H1 (cell line): Measurements from ENCODE around the gene PSMB3. TPM values are rescaled to one million over a fixed set of nuclear protein-coding genes. Genes with fewer than 3 reads are reported as not detected.

ENCODE experiments used
- CTCF ChIA-PET: fragments of 300-600 bp; sonication (Branson Sonifier 250); formaldehyde crosslinking; loops from one replicate; lab custom pipeline; 2021; ENCODE audit not compliant: partially characterized antibody; lab: Charles Lee
- POLR2A ChIA-PET: fragments of 300-600 bp; sonication (Branson Sonifier 250); formaldehyde crosslinking; loops from one replicate; lab custom pipeline; 2021; ENCODE audit warnings: inconsistent platforms; ENCODE audit not compliant: partially characterized antibody; lab: Charles Lee
- DNase-seq, 2 experiments: peaks; one replicate each; pipeline versions ENCODE4 v3.0.0 to v3.0.0-alpha.2; 2010 to 2022; ENCODE audit warnings: low spot score in 2 of 2, low read depth in 1 of 2, mixed read lengths in 1 of 2
- FAIRE-seq: peaks from 2 replicates; lab custom pipeline; 2011; peaks lifted over from hg19 to GRCh38; lab: Jason Lieb, UNC
- H2AFZ ChIP-seq: 2 replicates; pipeline ENCODE4 v1.8.1; 2012; ENCODE audit warnings: low read length, inconsistent platforms
- H2AK5ac ChIP-seq: 2 replicates; pipeline ENCODE4 v1.6.1; 2013; ENCODE audit warnings: low read depth, low read length
- H2BK120ac ChIP-seq: replicated peaks from 2 replicates; pipeline ENCODE3; 2013; ENCODE audit warnings: low read depth, low read length, inconsistent platforms
- H2BK12ac ChIP-seq: 2 replicates; pipeline ENCODE4 v1.6.1; 2013; ENCODE audit warnings: low read depth, low read length
- H2BK15ac ChIP-seq: 2 replicates; pipeline ENCODE4 v1.6.1; 2013; ENCODE audit warnings: low read length
- H2BK20ac ChIP-seq: 2 replicates; pipeline ENCODE4 v1.6.1; 2013; ENCODE audit warnings: low read length
- H2BK5ac ChIP-seq: 2 replicates; pipeline ENCODE4 v1.6.1; 2013; ENCODE audit warnings: low read depth, low read length
- H3K14ac ChIP-seq: 2 replicates; pipeline ENCODE4 v1.6.1; 2013; ENCODE audit warnings: inconsistent platforms; ENCODE audit not compliant: insufficient read length
- H3K18ac ChIP-seq: 2 replicates; pipeline ENCODE4 v1.6.1; 2013; ENCODE audit warnings: low read length; ENCODE audit errors: extremely low read depth
- H3K23ac ChIP-seq: 2 replicates; pipeline ENCODE4 v1.6.1; 2013; ENCODE audit warnings: inconsistent platforms; ENCODE audit not compliant: insufficient read length
- H3K23me2 ChIP-seq: 2 replicates; pipeline ENCODE4 v1.6.1; 2013; ENCODE audit warnings: low read depth, low read length
- H3K27ac ChIP-seq: 2 replicates; pipeline ENCODE4 v1.6.1; 2011; ENCODE audit warnings: low read depth, low read length, inconsistent platforms
- H3K27me3 ChIP-seq, 4 experiments: replicated peaks in 1 of 4; 1 replicate in 1 of 4; 2 replicates in 3 of 4; pipeline versions ENCODE4 v1.6.1 to v1.8.1; 2011 to 2013; ENCODE audit warnings: low read length in 3 of 4, mild to moderate bottlenecking in 3 of 4, inconsistent platforms in 2 of 4, mixed read lengths in 2 of 4, moderate library complexity in 1 of 4; ENCODE audit not compliant: control insufficient read depth in 3 of 4, insufficient read depth in 3 of 4; ENCODE audit errors: extremely low read depth in 1 of 4
- H3K36me3 ChIP-seq, 4 experiments: 2 replicates each; pipeline versions ENCODE4 v1.6.1 to v1.8.1; 2011 to 2013; ENCODE audit warnings: mild to moderate bottlenecking in 4 of 4, low read length in 3 of 4, moderate library complexity in 2 of 4, control low read depth in 1 of 4, inconsistent platforms in 1 of 4; ENCODE audit not compliant: insufficient read depth in 4 of 4, control insufficient read depth in 2 of 4
- H3K4ac ChIP-seq: replicated peaks from 2 replicates; pipeline ENCODE3; 2013; ENCODE audit warnings: low read length, low read depth, mixed read lengths, inconsistent platforms; ENCODE audit not compliant: insufficient read length
- H3K4me1 ChIP-seq, 4 experiments: replicated peaks in 1 of 4; 1 replicate in 1 of 4; 2 replicates in 3 of 4; pipeline versions ENCODE4 v1.6.1 to v1.8.1; 2011 to 2013; ENCODE audit warnings: low read length in 3 of 4, inconsistent platforms in 2 of 4, mixed read lengths in 1 of 4; ENCODE audit not compliant: insufficient read depth in 4 of 4, control insufficient read depth in 3 of 4
- H3K4me2 ChIP-seq, 2 experiments: 2 replicates each; pipeline versions ENCODE4 v1.6.1 to v1.8.1; 2011 to 2013; ENCODE audit warnings: low read depth in 2 of 2, low read length in 2 of 2, control low read depth in 1 of 2, inconsistent platforms in 1 of 2, mild to moderate bottlenecking in 1 of 2; ENCODE audit not compliant: insufficient read depth in 1 of 2
- H3K4me3 ChIP-seq, 4 experiments: fragments of 200-600, 300-600 bp in 1 of 4; sonication (generic), shearing (Covaris generic), sonication (Bioruptor Twin) in 1 of 4; 2 replicates each; pipeline versions ENCODE4 v1.5.1 to v1.8.1; 2011 to 2016; ENCODE audit warnings: low read length in 4 of 4, low read depth in 3 of 4, control low read depth in 2 of 4, inconsistent platforms in 2 of 4, mild to moderate bottlenecking in 2 of 4, mixed read lengths in 1 of 4, moderate library complexity in 1 of 4; ENCODE audit not compliant: insufficient read depth in 2 of 4; ENCODE audit errors: extremely low read depth in 1 of 4
- H3K56ac ChIP-seq: replicated peaks from 2 replicates; pipeline ENCODE3; 2013; ENCODE audit warnings: low read depth, mild to moderate bottlenecking, mixed read lengths, low read length, inconsistent platforms; ENCODE audit not compliant: insufficient read length
- H3K79me1 ChIP-seq: 2 replicates; pipeline ENCODE4 v1.6.1; 2013; ENCODE audit warnings: low read depth, low read length, control low read depth
- H3K79me2 ChIP-seq, 2 experiments: 2 replicates each; pipeline versions ENCODE4 v1.6.1 to v1.8.1; 2012 to 2013; ENCODE audit warnings: low read length in 2 of 2, mild to moderate bottlenecking in 2 of 2, inconsistent platforms in 1 of 2; ENCODE audit not compliant: insufficient read depth in 2 of 2, control insufficient read depth in 1 of 2
- H3K9ac ChIP-seq, 4 experiments: replicated peaks in 1 of 4; 1 replicate in 1 of 4; 2 replicates in 3 of 4; pipeline versions ENCODE4 v1.6.1 to v1.8.1; 2011 to 2013; ENCODE audit warnings: low read depth in 3 of 4, low read length in 3 of 4, control low read depth in 2 of 4, mild to moderate bottlenecking in 2 of 4, moderate library complexity in 2 of 4, inconsistent platforms in 1 of 4; ENCODE audit errors: extremely low read depth in 1 of 4
- H3K9me3 ChIP-seq, 2 experiments: 2 replicates each; pipeline versions ENCODE4 v1.6.1 to v1.8.1; 2012 to 2013; ENCODE audit warnings: mild to moderate bottlenecking in 2 of 2, moderate library complexity in 2 of 2, control low read depth in 1 of 2, inconsistent platforms in 1 of 2, low read depth in 1 of 2, low read length in 1 of 2, mixed read lengths in 1 of 2; ENCODE audit not compliant: insufficient read depth in 2 of 2
- H4K20me1 ChIP-seq, 2 experiments: replicated peaks in 1 of 2; 2 replicates each; pipeline versions ENCODE3 to v1.8.1; 2011 to 2013; ENCODE audit warnings: inconsistent platforms in 2 of 2, low read length in 2 of 2, mild to moderate bottlenecking in 1 of 2; ENCODE audit not compliant: insufficient read depth in 2 of 2, control insufficient read depth in 1 of 2
- H4K5ac ChIP-seq: 2 replicates; pipeline ENCODE4 v1.6.1; 2013; ENCODE audit warnings: low read length, low read depth, mixed read lengths, inconsistent platforms; ENCODE audit not compliant: insufficient read length
- H4K8ac ChIP-seq: 2 replicates; pipeline ENCODE4 v1.8.0; 2013; ENCODE audit warnings: mild to moderate bottlenecking, moderate library complexity, low read length, inconsistent platforms; ENCODE audit not compliant: insufficient read depth; ENCODE audit errors: extremely low read depth
- H4K91ac ChIP-seq: replicated peaks from 2 replicates; pipeline ENCODE3; 2013; ENCODE audit warnings: low read length, mixed read lengths, inconsistent platforms; ENCODE audit not compliant: insufficient read length
- CREB1 ChIP-seq: IDR thresholded peaks from 2 replicates; pipeline ENCODE4 v1.6.1; 2012; ENCODE audit warnings: inconsistent platforms
- CTBP2 ChIP-seq: IDR thresholded peaks from 2 replicates; pipeline ENCODE4 v1.7.0; 2011; ENCODE audit warnings: borderline replicate concordance, mild to moderate bottlenecking, moderate library complexity, mixed read lengths, low read length; ENCODE audit not compliant: insufficient read depth, insufficient read length
- E2F6 ChIP-seq: IDR thresholded peaks from 2 replicates; pipeline ENCODE4 v1.6.1; 2012; ENCODE audit warnings: inconsistent platforms
- GTF2F1 ChIP-seq: IDR thresholded peaks from 2 replicates; pipeline ENCODE4 v1.6.1; 2012; ENCODE audit warnings: low read depth, low read length, improper control_type of control experiment, borderline replicate concordance
- SIN3A ChIP-seq, 2 experiments: IDR thresholded peaks in 1 of 2; conservative IDR thresholded peaks in 1 of 2; 2 replicates each; pipeline ENCODE4 v1.6.1; 2011 to 2012; ENCODE audit warnings: low read length in 2 of 2, improper control_type of control experiment in 1 of 2, low read depth in 1 of 2, mild to moderate bottlenecking in 1 of 2
- SIRT6 ChIP-seq: IDR thresholded peaks from one replicate; pipeline ENCODE4 v1.7.1; 2012; ENCODE audit warnings: low read length, inconsistent platforms
- SIX5 ChIP-seq: IDR thresholded peaks from 2 replicates; pipeline ENCODE4 v1.6.1; 2011; ENCODE audit warnings: mild to moderate bottlenecking, low read depth, low read length
- TAF1 ChIP-seq: IDR thresholded peaks from 2 replicates; pipeline ENCODE4 v1.6.1; 2011; ENCODE audit warnings: mild to moderate bottlenecking, low read depth, low read length
- YY1 ChIP-seq: IDR thresholded peaks from 2 replicates; pipeline ENCODE4 v1.6.1; 2011; ENCODE audit warnings: low read depth, mild to moderate bottlenecking, low read length
- WGBS, 2 experiments: shearing (Covaris generic) in 1 of 2; methylation state at CpG; one replicate each; pipeline versions ENCODE4 v1.1.6 to v1.1.7; 2013 to 2015; ENCODE audit warnings: low lambda C conversion rate in 2 of 2, mixed read lengths in 2 of 2, inconsistent platforms in 1 of 2, low coverage in 1 of 2, missing lambda C conversion rate in 1 of 2; ENCODE audit not compliant: insufficient replicate concordance in 2 of 2, insufficient coverage in 1 of 2, insufficient read length in 1 of 2; ENCODE audit errors: extremely low coverage in 1 of 2, missing lambda C conversion rate in 1 of 2; 5-methylcytosine and 5-hydroxymethylcytosine counted together
- polyA plus RNA-seq, 7 experiments: library from polyadenylated mRNA; depleted of rRNA in 3 of 7; stranded (reverse) in 5 of 7; unstranded in 2 of 7; fragments of >200 nt in 5 of 7; fragments of 200-250 nt in 2 of 7; gene quantifications; 1 replicate in 5 of 7; 2 replicates in 1 of 7; 4 replicates in 1 of 7; pipeline versions ENCODE4 v1.2.1 to v1.2.3, GENCODE V29; 2011 to 2013; ENCODE audit warnings: missing spikeins in 2 of 7, mixed read lengths in 2 of 7
- total RNA-seq: library from RNA; stranded (reverse); fragmentation: NEBNext Ultra II Directional; extraction: Animal tissue kit (Norgen Biotek cat#: 25700); gene quantifications from 2 replicates; pipeline ENCODE4 v1.2.1, GENCODE V29; 2021

Gene PSMB3
- total and polyA plus RNA-seq, 2 of the 8 experiments (the other 6 are each of a cell fraction or from before 2014, with no cell fraction given): 291 to 914 TPM

GRCh38 chr17:38738007-38738662 is 14.4 kb upstream of the PSMB3 start:
- FAIRE-seq: no peak
- Histone ChIP-seq H3K4me1 (peaks cover 0 to 14% (median 3%) of the 10 kb centered on the region in 4 experiments; a peak in 5 of 7 replicates), H3K36me3 (peaks cover 2 to 30% (median 17%) of the 10 kb centered on the region in 4 experiments; a peak in 7 of 8 replicates)
- TF ChIP-seq GTF2F1 (no peak), TAF1 (no peak), CTBP2 (no peak), SIX5 (no peak), SIN3A (conservative IDR thresholded peaks at IDR 0.05 in 1 of 2, IDR thresholded peaks at IDR 0.05 in 1 of 2; ENCODE audit: low read depth in 1 of 2, low read length in 2 of 2) (no peak), SIRT6 (no peak), YY1 (no peak), CREB1 (no peak), E2F6 (no peak)

More at GRCh38 chr17:38738007-38738662, 14.4 kb upstream of the PSMB3 start:
- no peak overlapping the region for H3K14ac ChIP-seq
- CTCF ChIA-PET: interaction anchor here (1.0 to 5.4 kb wide), 5 partner anchors 21 to 69 kb away, joined by 4 to 49 read pairs (median 34); partner anchors contain the start of genes EPOP and MLLT6
- H4K8ac ChIP-seq: no peak overlapping the region
- H3K4me2 ChIP-seq: no peak overlapping the region
- no peak overlapping the region for H3K4me3 ChIP-seq
- no peak overlapping the region for H2BK12ac ChIP-seq
- no peak overlapping the region for H2BK120ac ChIP-seq
- no peak overlapping the region for H2AFZ ChIP-seq
- H4K5ac ChIP-seq: no peak overlapping the region
- H2BK5ac ChIP-seq: no peak overlapping the region
- H3K23me2 ChIP-seq: no peaks in the 10 kb centered on the region
- H3K23ac ChIP-seq: no peak overlapping the region
- H3K27me3 ChIP-seq: no peaks in the 10 kb centered on the region
- H3K18ac ChIP-seq: no peak overlapping the region
- no peak for DNase-seq
- H4K20me1 ChIP-seq: peaks cover 25 to 57% of the 10 kb centered on the region in 2 experiments
- no peaks in the 10 kb centered on the region for H3K9me3 ChIP-seq
- H2AK5ac ChIP-seq: no peak overlapping the region
- no peak overlapping the region for H3K9ac ChIP-seq
- no peak overlapping the region for H3K4ac ChIP-seq
- H3K79me2 ChIP-seq: peaks cover 10 to 41% of the 10 kb centered on the region in 2 experiments
- H3K27ac ChIP-seq: no peak overlapping the region
- POLR2A ChIA-PET: interaction anchor here (0.9 to 3.1 kb wide), 3 partner anchors 7 to 62 kb away, joined by 3 to 19 read pairs (median 4); no protein-coding TSS in a partner anchor
- WGBS, 2 experiments: 91% methylated on average over 14 of the region's 14 CpGs; no CpG with 5 or more reads in 1 of the 2 experiments
- H4K91ac ChIP-seq: no peak overlapping the region
- peaks cover 19% of the 10 kb centered on the region for H3K79me1 ChIP-seq
- H3K56ac ChIP-seq: no peak overlapping the region
- no peak overlapping the region for H2BK20ac ChIP-seq
- no peak overlapping the region for H2BK15ac ChIP-seq
